HG02870 (cell line): ENCODE measurements around the gene GNG7.
"Not testable (repeated sequence)": the region's sequence is repeated elsewhere in the genome, so short reads cannot be mapped to it uniquely, and the experiment has no call there.

ENCODE experiments used
- ATAC-seq: cut with Tn5 transposase; IDR thresholded peaks from one replicate; pipeline ENCODE4 v1.9.1; 2021; ENCODE audit warnings: mild to moderate bottlenecking, moderate library complexity; ENCODE audit not compliant: unreplicated experiment

Gene GNG7

DNA sequence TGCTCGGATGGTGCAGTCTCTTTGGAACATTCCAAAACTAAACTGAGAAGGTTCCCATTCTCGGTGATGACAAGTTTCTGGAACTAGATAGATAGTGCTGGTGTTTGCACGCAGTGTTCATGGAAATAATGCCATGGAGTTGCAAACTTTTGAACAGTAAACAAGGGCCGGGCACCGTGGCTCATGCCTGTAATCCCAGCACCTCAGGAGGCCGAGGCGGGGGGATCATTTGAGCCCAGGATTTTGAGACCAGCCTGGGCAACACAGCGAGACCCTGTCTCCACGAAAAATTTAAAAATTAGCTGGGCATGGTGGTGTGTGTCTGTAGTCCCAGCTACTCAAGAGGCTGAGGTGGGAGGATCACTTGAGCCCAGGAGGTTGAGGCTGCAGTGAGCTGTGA lies 95.7 kb downstream of the GNG7 start:
- ATAC-seq = not testable (repeated sequence)

DNA sequence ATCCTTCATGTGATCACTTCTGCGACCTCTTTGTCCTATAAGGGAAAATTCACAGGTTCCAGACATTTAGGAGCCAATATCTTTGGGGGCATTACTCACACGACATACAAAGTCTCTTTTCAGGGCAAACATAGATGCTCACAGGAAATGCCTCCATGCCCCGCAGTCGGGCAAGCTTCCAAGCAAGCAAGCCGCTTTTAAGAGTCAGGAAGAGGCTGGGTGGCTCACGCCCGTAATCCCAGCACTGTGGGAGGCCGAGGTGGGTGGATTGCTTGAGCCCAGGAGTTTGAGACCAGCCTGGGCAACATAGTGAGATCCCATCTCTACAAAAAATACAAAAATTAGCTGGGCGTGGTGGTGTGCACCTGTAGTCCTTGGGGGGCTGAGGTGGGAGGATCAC lies 96.6 kb downstream of the GNG7 start:
- ATAC-seq = not testable (repeated sequence)

DNA sequence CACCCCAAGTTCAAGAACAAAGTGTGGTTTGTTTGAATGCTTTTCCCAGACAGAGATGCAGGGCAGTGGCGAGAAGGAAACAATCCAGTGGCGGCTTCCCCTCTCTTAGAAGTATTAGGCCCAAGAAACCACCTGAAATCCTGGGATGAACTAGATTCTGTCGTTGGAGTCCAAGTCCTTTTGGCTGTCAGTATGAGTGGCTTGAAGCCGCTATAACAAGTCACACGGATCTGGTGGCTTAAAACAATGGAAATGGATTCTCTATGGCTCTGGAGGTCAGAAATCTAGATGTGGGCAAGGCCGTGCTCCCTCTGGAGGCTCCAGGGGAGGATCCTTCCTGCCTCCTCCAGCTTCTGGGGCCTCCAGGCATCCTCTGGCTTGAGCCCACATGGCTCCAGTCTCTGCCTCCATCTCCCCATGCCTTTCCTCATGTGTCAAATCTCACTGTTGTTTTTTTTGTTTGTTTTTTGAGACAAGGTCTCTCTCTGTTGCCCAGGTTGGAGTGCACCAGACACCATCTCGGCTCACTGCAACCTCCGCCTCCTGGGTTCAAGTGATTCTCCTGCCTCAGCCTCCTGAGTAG lies 97.7 kb downstream of the GNG7 start:
- ATAC-seq = no peak

DNA sequence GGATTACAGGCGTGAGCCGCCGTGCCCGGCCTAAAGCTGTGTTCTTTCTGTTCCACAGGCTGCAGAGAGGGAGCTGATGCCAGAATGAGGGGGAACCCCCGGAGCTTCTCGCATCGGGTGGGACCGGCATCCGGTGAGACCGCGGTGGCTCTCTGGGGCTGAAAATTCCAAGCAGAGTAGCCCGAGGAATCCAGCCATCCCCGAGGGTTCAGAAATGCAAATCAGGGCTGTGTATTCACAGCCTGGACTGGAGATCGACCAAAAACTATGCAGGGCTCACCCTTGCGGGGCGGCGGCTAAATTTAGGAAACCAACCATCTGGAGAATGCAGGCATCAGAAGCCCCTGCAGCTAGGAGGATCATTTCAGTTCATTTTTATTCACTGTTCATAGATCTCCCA lies 99.2 kb downstream of the GNG7 start:
- ATAC-seq = no peak

DNA sequence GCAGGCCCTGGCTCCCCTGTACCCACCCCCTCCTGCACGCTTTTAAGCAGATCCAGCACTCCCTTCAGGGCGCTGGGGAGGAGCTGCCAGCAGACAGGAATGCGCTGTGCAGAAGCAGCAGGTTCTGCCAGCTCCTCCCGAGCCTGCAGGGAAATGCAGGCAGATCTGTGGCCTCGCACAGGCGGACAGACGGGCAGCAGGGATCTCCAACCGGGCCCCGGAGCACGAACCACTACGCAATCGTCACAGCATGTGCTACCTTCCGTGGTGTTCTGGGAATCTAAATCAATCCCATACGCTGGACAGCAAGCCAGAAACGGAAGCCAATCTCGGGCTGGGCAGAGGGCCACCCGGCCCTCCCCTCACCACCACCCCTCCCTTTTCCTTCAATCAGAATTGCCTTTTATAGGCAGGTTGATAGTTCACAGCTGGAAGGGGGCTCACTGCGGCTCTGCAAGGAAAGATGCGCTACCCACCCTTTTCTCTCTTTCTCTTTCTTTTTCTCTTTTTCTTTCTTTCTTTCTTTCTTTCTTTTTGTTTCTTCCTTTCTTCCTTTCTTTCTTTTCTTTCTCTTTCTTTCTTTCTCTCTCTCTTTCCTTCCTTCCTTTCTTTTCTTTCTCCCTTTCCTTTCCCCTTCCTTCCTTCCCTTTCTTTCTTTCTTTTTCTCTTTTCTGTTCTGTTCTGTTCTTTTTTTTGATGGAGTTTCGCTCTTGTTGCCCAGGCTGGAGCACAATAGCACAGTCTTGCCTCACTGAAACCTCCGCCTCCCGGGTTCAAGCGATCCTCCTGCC lies 99.9 kb downstream of the GNG7 start:
- ATAC-seq = no peak

DNA sequence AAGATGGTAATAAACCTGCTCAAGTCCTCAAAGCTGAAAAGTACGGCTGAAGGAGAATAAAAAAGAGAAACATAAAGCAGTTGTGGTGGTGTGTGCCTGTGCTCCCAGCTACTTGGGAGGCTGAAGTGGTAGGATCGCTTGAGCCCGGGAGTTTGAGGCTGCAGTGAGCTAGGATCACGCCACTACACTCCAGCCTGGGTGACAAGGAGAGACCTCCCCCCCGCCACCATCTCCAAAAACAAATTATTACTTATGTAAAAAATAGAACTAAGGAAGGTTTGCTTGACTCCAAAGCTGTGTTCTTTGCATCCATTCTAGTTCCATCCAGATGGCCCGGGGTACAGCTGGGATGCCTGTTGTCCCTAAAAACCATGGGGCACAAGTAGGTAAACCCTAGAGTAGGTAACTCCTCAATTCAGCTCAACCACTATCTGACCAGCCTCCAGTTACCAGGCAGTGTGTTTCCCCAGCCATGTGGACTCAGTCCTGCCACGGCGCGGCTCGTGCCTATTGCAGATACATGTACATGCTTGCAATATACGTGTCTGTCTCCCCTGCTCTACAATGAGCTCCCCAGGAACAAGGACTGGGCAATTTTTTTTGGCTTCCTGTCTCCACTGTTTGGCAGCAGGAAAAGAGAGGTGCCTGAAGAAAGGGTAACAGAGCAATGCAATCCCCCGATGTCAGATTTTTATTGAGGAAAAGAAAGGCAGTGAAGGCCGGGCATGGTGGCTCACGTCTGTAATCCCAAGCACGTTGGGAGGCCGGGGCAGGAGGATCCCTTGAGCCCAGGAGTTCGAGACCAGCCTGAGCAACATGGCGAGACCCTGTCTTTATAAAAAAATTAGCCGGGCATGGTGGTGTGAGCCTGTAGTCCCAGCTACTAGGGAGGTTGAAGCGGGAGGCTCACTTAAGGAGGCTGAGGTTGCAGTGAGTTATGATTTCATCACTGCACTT lies 101.3 kb downstream of the GNG7 start:
- no peak for ATAC-seq

DNA sequence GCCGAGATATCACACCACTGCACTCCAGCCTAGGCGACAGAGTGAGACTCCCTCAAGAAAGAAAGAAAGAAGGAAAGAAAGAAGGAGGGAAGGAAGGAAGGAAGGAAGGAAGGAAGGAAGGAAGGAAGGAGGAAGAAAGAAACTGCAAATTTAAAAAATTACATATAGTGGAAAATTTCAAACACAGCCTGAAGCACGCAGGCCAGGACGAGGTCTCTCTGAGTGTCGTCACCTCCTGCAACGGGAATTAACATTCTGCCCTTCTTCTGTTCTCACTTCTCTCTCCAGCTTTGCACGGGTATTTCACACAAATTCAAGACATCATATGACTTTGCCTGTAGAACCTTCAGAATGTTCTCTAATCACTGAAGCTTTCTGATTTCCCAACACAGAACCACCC lies 108.2 kb downstream of the GNG7 start:
- ATAC-seq = no peak

DNA sequence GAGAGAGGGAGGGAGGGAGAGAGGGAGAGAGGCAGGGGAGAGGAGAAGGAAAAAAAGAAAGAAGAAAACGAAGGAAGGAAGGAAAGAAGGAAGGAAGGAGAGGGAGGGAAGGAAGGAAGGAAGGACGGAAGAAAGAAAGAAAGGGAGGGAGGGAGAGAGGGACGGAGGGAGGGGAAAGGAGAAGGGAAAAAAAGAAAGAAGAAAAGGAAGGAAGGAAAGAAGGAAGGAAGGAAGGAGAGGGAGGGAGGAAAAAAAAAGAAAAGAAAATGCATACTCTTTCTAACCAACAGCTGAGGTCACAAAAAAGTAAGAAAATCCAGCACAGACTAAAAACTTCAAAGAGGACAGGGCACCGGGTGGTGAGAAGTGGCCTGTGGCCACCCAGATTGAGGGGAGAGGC lies 109.7 kb downstream of the GNG7 start:
- no peak for ATAC-seq

DNA sequence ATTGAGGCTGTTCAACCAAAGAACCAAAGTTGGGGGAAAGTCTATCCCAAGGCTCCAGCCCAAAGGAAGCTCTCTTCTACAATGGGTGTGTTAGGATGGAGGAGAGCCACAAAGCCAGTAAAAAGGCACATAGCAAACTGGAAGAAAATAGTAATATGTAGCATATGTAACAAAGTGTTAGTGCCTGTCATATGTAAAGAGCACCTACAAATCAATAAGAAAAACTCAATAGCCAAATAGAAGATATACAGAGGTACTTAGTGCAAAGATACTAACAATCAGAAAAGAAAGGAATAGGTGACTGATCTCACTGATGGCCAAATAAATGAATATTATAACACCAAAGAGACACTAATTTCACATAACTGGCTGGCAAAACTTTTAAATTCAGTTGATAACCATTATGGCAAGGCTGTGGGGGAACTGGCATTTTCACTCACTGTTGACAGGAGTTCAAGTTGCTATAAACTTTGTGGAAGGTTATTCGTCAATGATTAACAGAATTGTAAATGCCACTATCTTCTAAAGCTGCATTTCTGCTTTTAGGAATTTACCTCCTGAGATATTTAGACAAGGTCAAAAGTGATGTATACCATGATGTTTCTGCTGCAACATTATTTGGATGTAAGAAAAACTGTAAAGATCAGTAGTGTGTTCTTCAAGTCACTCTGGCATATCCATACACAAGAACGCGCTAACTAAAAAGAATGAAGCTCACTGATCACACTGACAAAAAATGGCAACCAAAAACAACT lies 110.8 kb downstream of the GNG7 start:
- no peak for ATAC-seq

DNA sequence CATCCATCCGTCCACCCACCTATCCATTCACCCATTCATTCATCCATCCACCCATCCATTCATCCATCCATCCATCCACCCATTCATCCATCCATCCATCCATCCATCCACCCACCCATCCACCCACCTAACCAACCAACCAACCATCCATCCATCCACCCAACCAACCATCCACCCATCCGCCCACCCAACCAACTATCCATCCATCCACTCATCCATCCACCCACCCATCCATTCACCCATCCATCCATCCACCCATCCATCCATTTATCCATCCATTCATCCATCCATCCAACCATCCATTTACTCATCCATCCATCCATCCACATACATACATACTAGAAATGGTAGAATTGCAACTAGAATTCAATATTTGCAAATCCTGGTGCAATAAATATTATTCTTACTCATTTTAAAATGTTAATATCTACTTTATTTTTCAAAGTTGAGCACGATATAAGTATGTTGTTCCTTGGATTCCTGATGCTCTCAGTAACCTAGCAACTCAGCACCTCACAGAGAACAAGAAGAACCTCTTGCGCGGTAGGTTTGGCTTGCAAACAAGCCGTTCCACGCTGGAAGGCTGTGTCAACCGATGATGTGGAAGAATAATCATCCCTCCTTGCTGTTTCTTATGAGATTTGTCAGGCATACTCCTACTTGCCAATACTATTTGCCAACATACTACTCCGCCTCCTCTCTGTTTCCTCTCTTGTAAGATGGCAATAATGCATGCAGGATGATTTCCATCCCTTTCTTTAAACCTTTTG lies 111.7 kb downstream of the GNG7 start:
- no peak for ATAC-seq

DNA sequence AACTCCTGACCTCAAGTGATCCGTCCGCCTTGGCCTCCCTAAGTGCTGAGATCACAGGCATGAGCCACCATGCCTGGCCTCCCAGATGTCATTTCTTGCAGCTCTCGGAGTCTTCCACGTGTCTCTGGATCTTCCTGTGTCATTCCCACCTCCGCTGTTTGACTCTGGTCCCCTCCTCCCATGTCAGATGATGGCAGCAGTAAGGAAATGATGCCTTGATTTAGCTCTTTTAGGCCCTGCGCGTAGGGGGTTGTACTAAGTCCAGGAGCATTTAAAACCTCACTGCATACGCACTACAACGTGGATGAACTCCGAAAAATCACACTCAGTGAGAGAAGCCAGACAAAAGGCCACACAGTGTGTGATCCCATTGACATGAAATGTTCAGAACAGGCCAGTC lies 113.1 kb downstream of the GNG7 start:
- no peak for ATAC-seq

DNA sequence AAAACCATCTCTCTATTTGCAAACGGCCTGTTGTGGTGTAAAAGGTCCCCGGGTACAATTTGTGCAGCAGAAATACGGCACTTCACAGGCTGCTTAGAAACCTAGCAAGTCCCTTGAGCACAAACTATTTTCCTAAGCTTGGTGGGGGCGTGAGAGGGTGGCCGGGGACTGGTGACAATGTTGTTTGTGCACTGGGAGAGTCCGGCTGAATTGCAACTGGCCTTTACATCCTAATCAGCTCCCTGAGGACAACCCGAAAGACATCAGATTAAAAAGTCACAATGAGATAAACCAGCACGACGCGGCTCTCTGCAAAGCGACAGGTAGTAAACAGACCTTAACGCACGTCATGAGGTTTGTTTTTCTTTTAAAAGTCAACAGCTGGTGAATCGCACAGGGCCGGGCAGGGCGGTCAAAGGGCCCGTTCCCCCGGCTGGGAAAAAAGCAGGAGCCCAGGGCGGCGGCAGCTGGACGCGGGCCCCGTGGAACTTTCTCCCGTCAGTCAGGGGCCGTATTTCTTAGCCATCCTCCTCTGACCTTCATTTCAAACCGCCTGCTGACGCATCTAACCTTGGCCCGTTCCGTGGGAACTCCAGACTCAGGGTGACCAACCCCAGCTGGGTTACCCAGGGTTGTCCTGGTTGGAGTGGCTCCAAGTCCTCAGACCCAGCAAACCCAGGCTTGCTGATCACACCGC lies 114.3 kb downstream of the GNG7 start:
- ATAC-seq = no peak

DNA sequence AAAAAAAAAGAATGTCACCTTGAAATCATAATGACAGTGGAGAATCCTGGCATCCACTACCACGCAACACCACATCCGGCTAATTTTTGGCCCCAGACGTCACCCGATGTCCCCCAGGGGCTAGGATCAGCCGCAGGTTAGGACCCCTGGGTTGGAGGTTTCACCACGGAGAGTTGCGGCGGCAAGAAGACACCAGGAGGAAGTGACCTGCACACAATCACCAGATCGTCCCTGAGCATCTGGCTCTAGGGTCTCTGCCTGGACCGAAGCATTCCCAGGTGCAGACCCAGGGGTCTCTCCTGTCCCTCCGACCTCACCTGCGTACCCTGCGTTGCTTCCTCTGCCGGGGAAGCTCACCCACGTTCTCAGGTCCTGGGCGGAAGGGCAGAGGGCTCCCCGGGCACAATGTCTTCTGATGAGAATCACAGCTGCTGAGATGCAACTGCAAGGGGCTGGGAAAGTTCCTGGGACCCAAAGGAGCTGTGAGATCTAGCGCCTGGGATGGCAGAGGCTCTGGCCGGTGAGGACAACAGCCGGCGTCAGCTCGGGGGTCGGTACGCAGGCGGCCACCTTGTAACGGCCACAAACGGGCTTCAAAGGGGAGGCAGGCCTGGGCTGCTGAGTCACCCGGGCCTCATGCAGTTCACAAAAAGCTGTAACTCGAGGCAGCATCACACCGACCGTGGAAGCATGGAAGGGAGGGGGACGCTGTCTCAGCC lies 115.3 kb downstream of the GNG7 start:
- ATAC-seq = no peak

DNA sequence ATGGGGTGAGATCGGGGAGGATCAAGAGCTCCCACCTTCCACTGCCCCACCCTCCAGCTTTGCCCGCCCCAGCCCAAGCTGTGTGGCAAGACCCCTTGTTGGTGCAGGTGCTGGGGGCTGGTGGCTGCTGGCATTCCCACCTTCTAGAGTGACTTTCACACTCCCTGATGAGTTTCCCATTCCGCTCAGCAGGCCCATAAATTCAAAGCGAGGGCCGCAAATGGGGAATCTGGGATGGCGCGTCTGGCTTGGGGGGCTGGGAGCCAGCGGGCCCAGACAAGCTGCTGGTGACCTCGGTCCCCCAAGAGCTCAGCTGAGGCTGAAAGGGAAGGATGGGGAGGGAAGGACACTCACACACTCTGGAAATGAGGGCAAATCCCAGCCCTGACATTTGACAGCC lies 116.3 kb downstream of the GNG7 start:
- no peak for ATAC-seq

DNA sequence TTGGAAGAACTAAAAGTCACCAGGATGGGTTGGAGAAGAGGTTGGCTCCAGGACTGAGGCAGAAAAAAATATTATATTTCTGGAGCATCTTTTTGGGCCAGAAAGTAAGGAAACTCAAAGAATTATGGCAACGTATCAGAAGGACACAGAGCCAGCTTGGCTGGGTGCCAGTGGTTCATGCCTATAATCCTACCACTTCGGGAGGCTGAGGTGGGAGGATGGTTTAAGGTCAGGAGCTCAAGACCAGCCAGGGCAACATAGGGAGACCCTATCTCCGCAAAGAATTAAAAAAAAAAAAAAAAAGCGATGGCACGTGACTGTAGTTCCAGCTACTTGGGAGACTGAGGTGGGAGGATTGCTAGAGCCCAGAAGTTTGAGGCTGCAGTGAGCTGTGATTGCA lies 118.5 kb downstream of the GNG7 start:
- no peak for ATAC-seq

DNA sequence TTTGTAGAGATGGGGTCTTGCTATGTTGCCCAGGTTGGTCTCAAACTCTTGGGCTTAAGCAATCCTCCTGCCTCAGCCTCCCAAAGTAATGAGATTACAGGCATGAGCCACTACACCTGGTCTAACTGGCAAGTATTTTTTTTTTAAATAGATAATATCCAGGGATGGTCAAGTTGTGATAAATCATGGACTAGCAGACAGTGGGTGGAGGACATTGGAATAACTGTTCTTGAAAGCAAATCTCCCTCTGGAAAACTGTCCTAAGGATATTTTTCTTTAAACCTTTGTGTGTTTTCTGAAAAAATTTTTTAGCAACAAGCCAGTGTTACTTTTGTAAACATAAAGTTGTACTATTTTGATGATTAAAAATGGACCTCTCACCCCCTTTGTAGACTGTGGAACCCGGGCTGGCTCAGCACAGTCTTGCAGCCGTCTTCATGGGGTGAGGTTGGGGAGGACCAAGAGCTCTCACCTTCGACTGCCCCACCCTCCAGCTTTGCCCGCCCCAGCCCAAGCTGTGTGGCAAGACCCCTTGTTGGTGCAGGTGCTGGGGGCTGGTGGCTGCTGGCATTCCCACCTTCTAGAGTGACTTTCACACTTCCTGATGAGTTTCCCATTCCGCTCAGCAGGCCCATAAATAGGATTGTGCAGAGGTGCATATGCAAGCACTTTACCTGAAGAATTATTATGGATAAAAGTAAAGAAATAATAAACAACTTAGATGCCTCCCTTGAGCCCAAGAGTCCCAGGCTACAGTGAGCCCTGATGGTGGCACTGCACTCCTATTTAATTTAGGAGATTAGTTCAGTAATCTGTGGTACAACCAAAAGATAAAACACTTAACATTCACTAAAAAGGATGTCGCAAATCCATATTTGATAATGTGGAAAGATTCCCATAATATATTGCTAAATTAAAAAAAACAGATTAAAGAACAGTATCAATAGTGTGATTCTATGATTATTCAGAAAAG lies 119.2 kb downstream of the GNG7 start:
- no peak for ATAC-seq

DNA sequence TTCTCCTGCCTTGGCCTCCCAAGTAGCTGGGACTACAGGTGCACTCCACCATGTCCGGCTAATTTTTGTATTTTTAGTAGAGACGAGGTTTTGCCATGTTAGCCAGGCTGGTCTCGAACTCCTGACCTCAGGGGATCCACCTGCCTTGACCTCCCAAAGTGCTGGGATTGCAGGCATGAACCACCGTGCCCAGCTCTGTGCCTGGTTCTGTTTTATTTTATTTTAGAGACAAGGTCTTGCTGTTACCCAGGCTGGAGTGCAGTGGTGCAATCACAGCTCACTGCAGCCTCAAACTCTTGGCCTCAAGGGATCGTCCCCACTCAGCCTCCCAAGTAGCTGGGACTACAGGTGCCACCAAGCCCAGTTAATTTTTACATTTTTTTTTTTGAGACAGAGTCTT lies 122.1 kb downstream of the GNG7 start:
- not testable (repeated sequence) for ATAC-seq
